GM18909 (cell line): Measurements from ENCODE around the gene TCF7.
A peak's percentile ranks its signal among the peaks of the same experiment; 100 is the strongest.
"Not testable (repeated sequence)": the region's sequence is repeated elsewhere in the genome, so short reads cannot be mapped to it uniquely, and the experiment has no call there.

ENCODE experiments used
- ATAC-seq: cut with Tn5 transposase; IDR thresholded peaks from one replicate; pipeline ENCODE4 v1.9.1; 2021; ENCODE audit warnings: mild to moderate bottlenecking; ENCODE audit not compliant: unreplicated experiment, poor library complexity

TCF7 gene

DNA sequence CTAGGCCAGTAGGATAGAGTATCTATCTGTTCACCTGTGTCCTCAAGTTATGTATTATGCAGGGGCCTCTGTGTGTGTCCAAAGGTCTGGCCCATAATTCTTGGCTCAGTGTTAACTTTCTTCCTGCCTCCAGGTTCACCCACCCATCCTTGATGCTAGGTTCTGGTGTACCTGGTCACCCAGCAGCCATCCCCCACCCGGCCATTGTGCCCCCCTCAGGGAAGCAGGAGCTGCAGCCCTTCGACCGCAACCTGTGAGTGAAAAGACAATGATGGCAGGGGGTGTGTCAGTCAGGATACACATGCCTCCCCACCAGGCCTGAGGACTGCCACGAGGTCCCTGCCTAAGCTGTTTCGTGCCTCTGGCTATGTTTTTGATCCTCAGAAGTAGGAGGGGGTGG lies 27.6 kb downstream of the TCF7 start:
- no peak for ATAC-seq

DNA sequence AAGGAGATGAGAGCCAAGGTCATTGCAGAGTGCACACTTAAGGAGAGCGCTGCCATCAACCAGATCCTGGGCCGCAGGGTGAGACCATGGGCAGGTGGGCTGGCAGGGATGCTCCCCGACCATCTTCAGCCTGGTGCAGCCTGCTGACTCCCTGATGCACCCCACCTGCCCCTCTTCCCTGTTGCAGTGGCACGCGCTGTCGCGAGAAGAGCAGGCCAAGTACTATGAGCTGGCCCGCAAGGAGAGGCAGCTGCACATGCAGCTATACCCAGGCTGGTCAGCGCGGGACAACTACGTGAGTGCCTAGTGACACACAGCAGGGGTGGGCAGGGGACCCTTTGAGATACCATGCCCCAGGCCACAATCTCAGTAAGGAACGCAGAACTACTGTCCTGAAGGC lies 28.3 kb downstream of the TCF7 start:
- ATAC-seq: no peak

DNA sequence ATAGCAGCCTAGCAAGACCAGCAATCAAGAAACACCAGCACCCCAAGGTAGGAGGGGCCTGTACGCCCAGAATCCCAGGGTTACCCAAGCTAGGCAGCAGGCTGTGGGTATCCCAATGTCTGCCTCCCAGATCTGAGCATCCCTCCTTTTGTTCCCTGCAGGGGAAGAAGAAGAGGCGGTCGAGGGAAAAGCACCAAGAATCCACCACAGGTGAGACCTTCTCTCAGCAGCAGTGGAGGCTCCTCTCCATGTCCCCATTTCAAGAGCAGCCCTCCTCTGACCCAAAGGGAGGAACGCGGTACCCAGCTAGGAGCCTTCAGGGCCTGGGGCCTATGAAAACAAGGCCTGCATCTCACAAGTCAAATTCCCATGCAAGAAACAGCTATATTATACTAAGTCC lies 28.9 kb downstream of the TCF7 start:
- ATAC-seq: no peak

DNA sequence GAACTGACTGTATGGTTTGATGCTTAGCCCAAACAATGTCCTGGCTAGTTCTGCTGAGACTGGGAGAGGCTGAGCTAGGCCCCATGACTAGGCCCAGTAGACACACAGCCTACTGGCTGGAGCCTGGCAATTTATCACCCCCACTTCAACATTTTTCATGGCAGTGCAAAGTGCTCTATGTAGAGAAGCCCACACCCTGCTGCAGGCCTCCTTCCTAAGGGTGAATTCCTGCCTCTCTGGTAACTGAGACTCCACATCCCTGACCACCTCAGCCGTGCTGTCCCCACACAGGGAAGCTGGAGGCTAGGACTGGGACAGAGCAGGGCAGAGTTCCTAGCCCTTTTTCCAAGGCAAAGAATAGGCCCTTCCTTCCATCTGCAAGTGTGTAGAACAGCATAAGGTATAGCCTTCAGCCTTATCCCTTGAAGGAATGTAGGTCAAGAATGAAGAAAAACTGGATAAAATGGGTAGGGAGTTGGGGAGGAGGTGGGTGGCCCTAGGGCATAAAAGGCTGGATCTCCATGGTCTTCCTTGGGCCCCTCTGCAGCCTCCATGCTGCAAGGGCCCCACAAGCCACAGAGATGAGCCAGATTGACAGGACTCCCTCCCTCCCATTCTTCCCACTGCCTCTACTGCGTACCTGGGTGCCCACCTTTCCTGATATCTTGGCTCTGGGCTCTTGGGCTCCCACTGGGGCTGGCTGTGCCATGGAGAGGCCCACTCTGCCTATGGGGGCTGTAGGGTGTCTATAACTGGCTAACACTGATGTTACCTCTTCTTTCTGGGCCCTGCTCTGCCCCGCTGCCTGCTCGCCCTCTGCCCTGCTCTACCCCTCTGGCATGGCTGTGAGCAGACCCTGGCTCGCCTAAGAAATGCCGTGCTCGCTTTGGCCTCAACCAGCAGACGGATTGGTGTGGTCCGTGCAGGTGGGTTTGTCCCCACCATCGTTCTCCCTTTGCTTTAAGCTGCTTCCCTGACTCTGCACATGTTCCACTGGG lies 29.8 kb downstream of the TCF7 start:
- ATAC-seq: no peak

DNA sequence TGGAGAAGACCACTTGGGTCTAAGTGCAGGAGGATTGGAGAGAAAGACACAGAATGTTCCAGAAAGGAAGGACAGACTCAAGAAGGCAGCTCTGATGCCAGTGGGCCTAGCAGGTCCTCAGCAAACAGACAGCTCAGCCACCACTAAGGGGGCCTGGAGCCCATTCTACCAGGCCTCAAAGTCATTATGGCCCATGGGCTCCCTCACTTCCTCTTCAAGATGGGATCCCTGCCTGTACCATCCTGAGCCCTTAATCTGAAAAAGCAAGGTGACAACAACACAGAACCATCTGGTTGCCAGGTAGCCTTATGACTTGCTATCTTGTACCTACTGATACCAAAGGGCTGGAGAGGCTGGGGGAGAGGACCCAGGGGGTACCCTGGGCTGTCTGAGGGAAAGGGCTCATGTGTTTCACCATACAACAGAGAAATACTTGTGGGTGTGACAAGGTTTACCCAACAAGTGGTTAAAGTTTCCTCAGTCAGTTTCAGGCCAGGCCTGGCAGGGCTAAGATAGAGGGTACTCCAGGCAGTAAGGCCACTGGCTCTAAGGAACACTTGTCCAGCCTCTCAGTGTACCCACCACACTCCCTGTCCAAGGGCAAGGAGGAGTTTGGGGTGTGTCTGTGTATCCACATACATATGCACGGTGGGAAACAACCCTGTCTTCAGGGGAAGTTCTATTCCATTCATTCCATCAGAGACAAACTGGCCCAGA lies 30.7 kb downstream of the TCF7 start:
- ATAC-seq: no peak

DNA sequence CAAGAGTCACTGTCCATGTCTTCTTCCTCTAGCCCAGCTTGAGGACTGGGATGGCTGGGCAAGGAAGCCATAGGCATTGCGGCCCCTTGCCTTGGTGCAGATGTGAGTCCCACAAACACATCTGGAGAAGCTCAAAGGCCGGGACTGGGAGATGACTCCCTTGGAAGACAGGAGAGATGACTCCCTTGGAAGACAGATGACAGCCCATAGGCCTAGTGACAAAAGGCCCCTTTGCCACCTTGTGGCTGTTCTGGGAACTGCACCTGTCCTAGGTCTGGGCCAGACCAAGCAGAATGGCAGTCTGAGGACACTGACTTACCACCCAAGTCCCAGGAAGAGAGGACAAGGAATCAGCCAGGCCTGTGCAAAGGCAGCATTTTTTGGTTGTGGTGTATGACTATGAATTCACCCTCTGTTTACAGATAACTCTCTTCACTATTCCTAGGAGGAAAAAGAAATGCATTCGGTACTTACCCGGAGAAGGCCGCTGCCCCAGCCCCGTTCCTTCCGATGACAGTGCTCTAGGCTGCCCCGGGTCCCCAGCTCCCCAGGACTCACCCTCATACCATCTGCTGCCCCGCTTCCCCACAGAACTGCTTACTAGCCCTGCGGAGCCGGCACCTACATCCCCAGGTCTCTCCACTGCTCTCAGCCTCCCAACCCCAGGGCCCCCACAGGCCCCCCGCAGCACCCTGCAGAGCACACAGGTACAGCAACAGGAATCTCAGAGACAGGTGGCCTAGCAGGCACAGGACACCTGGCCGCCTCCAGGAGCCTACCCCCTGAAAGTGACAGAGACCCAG lies 31.5 kb downstream of the TCF7 start:
- ATAC-seq: peak; percentile 64

DNA sequence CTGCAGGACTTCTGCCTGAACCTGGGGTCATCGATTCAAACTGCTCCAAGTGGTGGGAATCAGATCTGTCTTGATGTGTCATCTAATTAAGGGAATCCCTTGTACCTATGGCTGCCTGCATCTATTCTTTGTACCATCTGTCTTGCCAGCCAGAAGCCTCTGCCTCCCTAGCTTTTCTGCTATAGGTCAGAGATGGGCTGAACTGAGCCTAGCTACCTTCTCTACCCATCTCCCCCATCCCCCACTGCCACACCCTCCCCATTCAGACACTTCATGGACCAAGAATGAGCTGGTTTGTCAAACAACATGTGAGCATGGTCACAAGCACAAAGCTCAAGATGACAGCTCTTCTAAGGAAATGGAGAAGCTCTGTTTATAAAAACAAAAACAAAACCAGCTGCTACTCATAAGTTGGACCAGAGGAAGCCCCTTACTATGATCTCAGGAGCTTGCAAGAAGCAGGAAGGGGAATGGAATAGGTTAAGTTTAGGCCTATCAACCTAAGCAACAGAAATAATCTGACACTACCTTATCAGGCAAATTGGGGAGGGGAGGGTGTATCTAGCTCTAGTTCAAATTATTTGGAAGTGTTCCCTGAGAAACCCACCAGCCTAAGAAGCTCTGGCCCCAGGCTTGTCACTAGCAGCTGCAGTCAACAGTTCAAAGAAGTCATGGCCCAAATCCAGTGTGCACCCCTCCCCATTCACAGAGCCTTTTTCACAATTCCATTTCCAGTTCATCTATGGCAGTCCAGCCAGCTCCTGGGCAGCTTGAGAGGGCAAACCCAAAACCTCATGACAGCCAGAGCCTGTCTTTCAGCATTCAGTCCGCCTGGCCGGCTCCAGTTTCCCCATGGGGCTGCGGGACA lies 32.4 kb downstream of the TCF7 start:
- no peak for ATAC-seq

DNA sequence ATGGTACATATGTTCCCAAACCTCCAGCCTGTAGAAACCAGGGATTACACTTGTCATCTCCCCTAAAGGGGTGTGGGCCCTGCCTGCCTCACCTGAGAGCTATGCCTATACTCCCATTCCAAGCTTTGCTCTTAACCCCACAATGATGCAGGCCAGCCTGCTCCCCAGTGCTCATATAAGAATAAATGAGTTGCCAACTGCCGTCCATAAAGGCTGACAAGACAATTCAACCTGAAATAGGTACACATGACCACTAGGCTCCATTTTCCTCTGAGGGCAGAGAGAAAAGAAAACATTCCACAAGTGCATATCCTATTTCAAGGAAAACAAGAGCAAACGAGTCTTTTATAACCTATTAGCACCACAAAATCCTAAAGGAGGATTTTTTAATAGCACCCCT lies 33.8 kb downstream of the TCF7 start:
- ATAC-seq: no peak

DNA sequence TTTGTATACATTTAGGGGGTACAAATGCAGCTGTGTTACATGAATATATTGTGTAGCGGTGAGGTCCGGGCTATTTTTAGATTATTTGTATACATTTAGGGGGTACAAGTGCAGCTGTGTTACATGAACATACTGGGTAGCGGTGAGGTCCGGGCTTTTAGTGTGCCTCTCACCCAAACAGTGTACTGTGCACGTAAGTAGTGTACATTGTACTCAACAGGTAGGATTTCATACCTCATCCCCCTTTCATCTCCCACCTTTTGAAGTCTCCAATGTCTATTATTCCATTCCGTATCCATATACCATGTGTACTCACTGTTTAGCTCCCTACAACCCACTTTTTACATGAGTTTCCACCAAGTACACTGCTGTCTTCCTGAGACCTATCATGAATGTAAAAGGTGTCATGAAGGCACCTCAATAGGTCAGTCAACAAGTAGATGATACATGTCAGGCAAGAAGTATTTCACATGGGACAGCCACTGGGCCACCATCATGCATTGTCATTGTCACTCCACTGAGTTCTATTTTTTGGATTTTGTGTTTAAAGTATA lies 34.6 kb downstream of the TCF7 start:
- no peak for ATAC-seq

DNA sequence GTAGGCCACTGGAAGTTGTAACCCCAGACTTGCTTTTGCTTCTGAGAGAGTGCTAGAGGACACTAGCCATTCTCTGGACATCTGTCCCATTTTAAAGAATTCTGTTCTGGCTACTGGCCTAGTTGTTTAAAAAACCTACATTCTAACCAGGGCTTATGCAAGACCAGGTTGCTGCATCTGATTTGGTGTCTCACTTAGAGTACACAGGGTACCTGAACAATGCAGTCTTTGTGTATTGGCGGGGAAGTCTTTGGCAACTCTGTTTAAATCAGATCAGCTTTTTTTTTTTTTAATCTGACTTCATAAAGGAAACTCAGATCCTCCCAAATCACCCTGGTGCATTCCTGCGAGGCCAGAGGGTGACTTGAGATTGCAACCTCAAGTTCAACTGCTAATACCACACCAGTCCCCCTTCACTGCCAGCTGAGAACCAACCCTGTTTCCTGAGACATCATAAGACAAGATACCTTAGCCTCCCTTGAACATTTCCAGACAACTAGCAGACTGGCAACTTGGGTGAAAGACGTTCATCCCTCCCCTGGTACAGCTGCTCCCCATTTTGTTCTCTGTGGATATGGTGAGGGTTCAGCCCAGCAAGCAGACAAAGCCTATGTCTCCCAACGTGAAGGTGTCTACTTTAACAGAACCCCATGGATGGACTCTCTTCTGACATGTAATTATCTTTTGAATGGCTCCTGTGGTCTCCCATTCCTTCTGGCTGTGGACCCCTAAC lies 35.3 kb downstream of the TCF7 start:
- no peak for ATAC-seq

DNA sequence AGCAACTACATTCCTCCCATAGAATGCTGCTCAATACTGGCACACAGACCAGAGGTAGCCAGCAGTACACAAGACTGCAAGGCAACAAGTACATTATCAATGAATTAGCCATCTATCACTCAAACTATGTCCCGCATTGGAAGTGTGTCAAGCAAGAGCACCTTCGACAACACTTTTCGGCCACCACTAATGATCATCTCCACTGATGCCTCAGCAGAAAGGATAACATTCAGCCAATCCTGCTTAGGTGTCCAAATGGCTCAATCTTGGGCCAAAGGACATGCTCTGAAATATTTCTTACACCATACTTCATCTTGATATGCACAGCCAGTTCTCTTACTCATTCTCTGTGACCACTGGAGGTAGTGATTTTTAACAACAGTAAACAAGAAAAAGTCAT lies 37.2 kb downstream of the TCF7 start:
- ATAC-seq: no peak

DNA sequence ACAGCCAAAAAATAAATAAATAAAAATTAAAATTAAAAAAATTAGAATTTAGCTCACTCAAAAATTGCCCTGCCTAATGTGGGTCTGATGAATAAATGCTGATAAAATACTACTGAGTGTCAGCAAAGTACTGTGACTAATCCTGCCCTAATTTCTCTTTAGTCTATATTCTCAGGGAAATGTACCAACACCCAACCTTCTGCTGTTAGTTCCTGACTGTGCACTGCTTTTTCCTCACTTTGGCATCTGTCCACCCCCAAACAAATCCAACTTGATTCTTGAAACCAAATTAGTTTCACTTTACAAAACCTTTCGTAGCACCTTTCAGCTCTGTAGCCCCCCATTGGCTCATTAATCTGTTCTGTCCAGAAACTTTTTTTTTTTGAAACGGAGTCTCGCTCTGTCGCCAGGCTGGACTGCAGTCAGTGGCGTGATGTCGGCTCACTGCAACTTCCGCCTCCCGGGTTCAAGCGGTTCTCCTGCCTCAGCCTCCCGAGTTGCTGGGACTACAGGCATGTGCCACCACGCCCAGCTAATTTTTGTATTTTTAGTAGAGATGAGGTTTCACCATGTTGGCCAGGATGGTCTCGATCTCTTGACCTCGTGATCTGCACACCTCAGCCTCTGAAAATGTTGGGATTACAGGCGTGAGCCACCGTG lies 37.8 kb downstream of the TCF7 start:
- ATAC-seq: not testable (repeated sequence)

DNA sequence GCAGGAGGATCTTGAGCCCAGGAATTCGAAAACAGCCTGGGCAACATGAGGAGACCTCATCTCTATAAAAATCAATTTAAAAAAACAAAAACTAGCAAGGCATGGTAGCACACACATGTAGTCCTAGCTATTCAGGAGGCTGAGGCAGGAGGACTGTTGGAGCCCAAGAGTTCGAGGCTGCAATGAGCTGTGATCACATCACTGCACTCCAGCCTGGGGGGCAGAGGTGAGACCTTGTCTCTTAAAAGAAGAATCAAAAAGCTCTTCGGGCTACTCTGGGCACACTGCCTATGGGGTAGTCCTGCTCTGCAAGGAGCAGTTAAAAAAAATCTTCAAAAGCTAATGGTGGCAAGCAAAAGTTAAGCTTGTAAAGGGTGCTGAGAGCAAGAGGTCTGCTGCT lies 38.8 kb downstream of the TCF7 start:
- no peak for ATAC-seq

DNA sequence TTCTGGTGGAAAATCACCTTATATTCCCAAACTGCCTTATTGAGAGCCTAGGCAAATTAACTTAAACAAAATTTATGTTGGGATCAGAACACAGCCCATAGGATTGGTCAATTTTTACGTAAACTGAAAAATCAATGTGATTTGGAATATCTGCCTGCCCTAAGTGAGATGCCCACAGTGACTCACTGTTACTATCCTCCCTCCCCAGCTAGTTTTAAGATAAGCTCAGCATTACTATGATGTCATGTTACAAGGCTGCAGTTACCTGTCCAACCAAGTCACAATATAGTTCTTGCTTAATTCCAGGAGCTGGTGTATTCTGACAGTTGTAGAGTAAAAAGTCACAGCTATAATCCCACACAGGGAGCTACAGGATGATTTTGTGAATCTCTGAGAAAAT lies 39.2 kb downstream of the TCF7 start:
- no peak for ATAC-seq

DNA sequence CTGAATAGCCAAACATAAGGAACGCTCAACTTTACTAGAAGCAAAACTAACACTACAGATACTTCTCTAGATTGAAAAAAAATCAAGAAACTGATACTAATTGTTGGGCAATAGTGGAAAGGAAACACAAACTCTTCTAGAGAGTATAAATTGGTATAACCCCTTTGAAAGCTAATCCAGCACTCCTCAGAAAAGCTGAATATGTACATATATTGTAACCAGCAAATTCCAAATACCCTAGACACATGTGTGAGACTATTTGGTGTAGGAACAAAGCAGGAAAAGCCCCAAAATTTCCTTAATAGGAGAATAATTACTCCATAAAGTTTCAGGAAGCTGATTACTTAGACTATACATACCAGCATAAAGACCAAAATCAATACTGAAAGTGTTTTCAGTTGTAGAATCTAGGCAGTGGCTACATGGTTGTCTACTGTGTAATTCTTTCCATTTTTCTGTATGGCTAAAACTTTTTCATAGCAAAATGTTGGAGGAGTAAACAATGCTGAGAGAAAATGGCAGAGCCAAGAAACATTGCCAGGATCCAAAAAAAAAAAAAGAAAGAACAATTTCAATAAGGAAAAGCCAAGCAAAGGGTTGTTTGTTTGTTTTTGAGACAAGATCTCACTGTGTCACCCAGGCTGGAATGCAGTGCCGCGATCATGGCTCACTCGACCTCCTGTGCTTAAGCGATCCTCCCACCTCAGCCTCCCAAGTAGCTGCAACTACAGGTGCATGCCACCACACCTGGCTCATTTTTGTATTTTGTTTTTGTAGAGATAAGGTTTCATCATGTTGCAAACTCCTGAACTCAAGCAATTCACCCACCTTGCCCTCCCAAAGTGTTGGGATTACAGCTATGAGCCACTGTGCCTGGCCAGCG lies 47.3 kb downstream of the TCF7 start:
- no peak for ATAC-seq

DNA sequence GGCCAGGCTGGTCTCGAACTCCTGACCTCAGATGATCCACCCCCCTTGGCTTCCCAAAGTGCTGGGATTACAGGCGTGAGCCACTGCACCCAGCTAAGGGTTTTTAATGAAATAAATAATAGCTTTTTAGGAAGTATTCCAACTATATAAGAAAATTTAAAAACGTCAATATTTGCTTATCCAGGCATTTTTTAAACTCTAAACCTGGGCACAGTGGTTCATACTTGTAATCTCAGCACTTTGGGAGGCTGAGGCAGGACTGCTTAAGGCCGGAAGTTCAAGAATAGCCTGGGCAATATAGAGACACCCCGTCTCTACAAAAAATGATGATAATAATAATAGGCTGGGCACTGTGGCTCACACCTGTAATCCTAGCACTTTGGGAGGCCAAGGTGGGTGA lies 48.1 kb downstream of the TCF7 start:
- no peak for ATAC-seq

DNA sequence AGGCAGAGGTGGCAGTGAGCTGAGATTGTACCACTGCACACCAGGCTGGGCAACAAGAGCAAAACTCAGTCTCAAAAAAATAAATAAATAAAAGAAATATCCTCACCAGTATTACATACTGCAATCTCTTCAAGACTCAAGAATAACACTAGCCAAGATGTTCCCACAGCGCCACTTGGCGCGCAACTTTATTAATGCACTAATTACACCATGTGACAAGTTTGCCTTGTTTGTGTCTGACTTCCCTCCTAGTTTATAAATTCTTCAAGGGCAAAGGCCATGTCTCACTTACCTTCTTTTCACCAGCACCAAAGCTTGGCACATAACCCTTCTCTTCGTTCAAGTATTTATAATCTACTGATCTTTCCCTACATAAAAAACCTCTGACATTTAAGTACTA lies 57.5 kb downstream of the TCF7 start:
- ATAC-seq: no peak
